22Rv1 (cell line): ENCODE results near the gene ARAP1.

Experiments used
- ZFX ChIP-seq: fragments of 450-650 bp; IDR thresholded peaks from 2 replicates; pipeline ENCODE4 v1.6.1; 2017; ENCODE audit warnings: antibody characterized with exemption, borderline replicate concordance
- TF ChIP-seq, protein P1 (sequence below): fragments of 450-650 bp; IDR thresholded peaks from 2 replicates; pipeline ENCODE4 v1.5.1; 2017; ENCODE audit warnings: mild to moderate bottlenecking

DNA sequence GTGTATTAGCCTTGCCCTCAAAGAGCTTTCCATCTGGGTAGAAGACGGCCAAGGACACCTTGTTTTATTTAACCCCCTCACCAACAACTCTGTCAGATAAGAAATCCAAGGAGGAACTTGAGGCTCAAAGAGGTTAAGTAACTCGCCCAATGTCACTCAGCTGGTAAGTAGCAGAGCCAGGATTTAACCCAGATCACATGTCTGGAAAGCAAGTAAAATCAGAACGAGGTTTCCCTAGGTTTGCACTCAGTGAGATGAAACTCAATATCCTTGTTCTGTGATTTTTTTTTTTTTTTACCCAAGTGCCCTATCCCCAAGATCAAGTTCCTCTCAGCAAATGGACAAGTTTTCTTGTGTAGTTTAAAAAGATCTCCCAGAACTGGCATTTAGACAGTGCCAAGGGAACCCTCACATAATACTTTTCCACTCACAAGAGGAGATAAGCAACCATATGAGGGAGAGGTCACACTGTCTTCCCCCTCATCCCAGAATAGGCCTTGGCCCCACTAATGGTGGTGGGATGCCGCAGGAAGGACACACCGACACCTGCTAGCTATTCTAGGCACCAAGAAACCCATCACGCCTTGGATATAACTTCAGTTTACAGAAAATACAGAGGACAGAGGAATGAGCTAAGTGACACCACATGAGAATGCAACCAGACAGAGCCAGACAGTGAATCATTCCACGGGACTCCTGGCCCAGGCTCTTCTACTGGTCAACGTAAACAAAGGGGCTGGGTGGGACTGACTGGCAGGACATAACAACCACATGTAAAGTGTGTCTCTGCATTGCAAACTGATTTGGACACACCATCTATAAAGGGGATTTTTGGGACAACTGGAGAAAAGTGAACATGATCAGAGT is 8.6 kb upstream of the ARAP1 start:
- TF ChIP-seq, protein P1, sequence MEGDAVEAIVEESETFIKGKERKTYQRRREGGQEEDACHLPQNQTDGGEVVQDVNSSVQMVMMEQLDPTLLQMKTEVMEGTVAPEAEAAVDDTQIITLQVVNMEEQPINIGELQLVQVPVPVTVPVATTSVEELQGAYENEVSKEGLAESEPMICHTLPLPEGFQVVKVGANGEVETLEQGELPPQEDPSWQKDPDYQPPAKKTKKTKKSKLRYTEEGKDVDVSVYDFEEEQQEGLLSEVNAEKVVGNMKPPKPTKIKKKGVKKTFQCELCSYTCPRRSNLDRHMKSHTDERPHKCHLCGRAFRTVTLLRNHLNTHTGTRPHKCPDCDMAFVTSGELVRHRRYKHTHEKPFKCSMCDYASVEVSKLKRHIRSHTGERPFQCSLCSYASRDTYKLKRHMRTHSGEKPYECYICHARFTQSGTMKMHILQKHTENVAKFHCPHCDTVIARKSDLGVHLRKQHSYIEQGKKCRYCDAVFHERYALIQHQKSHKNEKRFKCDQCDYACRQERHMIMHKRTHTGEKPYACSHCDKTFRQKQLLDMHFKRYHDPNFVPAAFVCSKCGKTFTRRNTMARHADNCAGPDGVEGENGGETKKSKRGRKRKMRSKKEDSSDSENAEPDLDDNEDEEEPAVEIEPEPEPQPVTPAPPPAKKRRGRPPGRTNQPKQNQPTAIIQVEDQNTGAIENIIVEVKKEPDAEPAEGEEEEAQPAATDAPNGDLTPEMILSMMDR = no peak
- no peak for TF ChIP-seq ZFX
